Fibroblast of skin of right biceps (primary cell): ENCODE measurements around the gene FGGY.
A peak's percentile ranks its signal among the peaks of the same experiment; 100 is the strongest.
"Not testable (repeated sequence)": the region's sequence is repeated elsewhere in the genome, so short reads cannot be mapped to it uniquely, and the experiment has no call there.

Experiments
- DNase-seq: peaks from one replicate; pipeline ENCODE4 v3.0.0-alpha.2; 2013

FGGY gene

DNA sequence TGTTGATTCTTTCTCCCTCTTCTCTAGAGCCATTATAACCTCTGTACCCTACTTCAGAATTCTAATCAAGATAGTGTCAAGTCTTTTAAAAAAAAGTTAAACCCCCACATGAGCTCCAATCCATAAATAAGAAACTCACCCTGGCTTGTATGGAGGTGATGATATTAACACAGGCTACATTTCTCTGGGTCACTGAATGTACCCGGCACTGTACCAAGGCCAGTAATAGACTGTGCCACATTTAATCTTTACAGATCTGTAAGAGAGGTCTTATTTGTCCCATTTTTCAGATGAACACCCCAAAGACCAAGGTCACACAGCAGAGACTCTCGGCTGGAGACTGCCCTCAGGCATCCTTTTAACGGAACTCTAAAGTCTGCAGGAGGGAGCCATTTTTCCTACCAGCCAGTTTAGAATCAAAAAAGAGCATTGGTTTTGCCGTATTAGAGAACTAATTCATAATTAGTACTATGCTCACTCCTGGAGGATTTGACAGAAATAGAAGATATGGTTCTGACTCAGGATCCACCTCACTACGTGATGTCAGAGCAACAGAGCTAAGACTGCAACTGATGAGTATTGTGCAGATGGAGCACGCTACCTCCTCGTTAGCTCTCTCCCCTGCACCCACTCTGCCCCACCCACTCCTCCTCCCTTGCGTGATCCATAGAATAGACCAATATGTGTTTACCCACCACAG, 300.7 kb downstream of the FGGY start:
- DNase-seq, result peak; percentile 60

DNA sequence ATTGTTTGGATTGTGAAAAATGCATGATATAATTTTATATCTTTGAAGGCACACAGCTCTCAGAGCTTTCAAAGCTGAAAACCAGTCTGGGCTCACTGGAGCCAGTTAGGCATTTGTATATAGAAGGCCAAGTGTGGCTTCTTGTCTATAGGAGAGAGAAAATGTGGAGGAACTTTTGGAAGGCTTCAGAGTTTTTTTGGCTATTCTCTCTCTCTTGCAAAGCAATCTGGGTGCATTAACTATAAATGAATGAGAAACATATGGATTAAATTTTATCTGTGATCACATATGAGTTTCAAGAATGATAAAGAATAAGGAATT, 301.2 kb downstream of the FGGY start:
- no peak for DNase-seq

- DNase-seq, result no peak
These were observed 304.1 kb downstream of the FGGY start for GRCh38 chr1:59601041-59601441.

DNA sequence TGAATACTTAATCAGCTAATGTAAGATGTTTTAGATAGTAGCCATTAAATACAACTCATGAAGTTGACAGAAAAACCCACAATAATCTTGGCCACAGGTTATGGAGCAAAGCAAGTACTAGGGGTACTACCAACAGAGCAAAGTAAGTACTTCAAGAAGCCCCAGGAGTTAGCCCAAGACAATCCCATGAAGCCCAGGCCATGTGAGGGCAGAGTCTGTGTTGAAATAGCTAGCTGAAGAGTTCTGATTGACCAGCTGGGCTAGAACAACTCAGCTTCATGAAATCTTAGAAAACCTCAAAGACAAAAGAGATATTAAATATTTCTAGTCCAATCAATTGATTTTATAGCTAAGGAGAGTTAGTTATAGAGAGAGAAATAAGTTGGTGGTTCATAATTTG, 304.9 kb downstream of the FGGY start:
- DNase-seq, result no peak

- no peak for DNase-seq
These were observed 307.3 kb downstream of the FGGY start for GRCh38 chr1:59604191-59604590.

GRCh38 chr1:59605184-59605583, 308.3 kb downstream of the FGGY start:
- DNase-seq, result no peak

DNA sequence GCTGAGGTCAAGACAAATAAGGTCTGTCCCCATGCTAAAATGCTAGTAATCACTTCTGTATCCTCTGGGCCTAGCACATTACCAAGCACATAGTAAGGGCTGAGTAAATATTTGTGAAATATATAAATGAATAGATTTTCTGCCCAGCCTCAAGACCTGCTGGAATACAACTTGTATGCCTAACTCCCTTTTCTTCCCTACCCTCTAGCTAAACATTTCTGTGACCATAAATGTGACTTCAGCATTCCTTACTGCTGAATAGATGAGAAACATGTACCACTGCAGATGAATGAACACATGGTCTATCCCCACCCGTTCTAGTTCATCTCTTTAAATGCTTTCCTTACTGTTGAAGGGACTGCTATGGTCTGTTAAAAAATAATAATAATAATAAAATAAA, 308.9 kb downstream of the FGGY start:
- no peak for DNase-seq

DNA sequence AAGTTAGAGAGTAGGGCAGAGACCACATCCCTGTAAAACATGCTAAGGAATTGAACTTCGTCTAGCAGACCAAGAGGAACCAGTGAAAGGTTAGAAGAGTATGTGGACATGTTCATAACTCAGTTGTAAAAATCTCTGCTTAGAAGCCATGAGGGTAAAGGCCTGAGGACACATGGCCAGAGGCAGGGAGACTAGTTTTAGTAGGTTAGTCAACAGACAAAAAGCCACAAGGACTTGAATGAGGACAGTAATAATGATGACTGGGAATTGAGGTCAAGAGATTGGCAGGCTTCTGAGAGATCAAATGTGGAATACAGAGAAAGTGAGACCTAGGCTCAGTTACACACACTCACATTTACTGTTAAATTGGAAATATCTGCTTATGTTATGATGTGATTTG, 312.4 kb downstream of the FGGY start:
- no peak for DNase-seq

DNA sequence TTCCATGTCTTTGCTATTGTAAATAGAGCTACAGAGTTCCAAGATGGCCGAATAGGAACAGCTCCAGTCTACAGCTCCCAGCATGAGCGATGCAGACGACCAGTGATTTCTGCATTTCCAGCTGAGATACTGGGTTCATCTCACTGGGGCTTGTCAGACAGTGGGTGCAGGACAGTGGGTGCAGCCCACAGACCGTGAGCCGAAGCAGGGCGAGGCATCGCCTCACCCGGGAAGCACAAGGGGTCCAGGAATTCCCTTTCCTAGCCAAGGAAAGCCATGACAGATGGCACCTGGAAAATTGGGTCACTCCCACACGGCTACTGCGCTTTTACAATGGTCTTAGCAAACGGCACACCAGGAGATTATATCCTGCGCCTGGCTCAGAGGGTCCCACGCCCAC, 313.6 kb downstream of the FGGY start:
- not testable (repeated sequence) for DNase-seq

- DNase-seq, result no peak
These were observed 320.5 kb downstream of the FGGY start for GRCh38 chr1:59617434-59617833.

- no peak for DNase-seq
These were observed 322.7 kb downstream of the FGGY start for GRCh38 chr1:59619557-59619956.

DNA sequence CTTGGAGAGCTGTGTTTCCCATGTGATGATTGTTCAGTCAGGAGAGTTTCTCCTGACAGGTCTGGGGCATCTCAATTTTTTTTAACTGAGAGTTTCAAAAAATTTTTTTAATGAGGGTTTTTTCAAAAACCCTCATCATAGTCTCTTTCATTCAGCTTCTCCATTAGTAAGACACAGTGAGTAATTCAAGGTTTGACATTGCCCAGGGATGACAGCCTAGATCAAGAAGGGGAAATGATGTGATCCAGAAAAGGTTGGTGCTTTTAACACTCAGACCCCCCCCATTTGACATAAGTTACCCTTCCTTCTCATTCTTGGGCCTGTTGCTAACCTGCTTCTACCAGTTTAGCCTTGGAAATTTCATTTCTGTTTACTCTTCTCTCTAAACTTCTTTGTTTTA, 328.5 kb downstream of the FGGY start:
- DNase-seq, result no peak

DNA sequence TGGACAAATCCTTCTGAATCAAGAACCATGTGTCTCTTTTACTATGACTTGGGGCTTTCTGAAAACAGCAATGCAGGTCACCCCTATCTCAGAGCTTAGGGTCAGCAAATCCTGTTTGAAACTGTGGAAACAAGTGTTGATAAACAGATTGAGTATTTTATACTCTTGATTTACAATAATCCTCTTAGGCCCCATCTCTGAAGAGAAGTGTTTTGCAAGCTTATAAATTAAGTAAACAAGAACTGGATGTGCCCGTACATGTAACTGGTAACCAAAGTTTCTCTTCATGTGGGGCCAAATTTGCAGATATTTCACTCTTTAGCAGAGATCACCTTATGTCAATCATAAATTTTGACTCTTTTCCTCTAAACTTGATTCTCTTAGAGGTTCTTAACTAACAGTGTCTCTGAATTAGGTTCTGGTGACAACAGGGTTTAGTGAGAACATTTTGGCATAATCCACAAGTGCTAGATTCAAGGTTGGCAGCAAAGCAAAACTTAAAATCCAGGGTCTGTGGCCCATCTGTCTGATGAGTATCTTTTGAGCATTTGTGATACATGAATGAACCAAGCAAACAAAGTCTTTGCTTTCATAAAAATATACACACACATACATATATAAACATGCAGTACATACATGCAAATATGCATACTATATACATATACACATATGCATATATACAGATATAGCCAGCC, 334.8 kb downstream of the FGGY start:
- DNase-seq, result no peak

DNA sequence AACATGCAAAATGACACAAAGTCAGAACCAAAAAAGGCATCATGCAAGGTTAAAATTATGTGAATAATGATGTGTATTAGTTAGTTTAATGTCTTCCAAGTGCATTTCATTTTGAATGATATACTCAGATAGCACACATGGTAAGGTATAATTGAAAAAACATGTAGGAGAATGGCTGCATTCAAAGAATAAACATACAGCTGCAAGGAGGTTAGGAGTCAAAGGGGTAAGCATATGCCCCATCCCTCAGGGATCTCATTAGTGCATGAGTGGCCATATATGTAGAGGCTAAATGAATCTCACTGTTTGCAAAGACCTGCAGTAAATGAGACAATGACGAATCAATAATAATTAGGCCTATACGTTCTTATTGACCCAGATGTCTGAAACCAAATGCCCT, 338.2 kb downstream of the FGGY start:
- DNase-seq, result peak; percentile 14

- DNase-seq, result peak; percentile 92
These were observed 341.4 kb downstream of the FGGY start for GRCh38 chr1:59638231-59638711.

DNA sequence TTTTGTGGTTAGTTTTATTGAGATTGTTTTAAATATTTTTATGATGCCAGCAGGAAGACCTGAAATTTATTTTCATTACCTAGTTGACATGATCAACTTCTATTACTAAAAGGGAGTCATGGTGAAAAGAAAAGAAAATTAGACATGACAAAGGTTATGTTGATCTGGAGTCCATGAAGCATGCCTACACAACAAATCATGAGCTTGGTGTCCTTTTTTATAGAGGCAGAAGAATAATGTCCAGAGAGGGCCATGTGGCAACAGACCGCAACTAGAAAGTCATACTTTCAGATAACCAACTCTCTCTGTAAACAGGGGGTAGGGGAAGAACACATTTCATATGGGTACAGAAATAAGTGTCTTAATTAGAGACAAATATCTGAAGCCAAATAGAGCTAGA, 342.4 kb downstream of the FGGY start:
- no peak for DNase-seq

GRCh38 chr1:59640851-59641250, 344.0 kb downstream of the FGGY start:
- no peak for DNase-seq

GRCh38 chr1:59641836-59642235, 344.9 kb downstream of the FGGY start:
- peak; percentile 63 for DNase-seq

DNA sequence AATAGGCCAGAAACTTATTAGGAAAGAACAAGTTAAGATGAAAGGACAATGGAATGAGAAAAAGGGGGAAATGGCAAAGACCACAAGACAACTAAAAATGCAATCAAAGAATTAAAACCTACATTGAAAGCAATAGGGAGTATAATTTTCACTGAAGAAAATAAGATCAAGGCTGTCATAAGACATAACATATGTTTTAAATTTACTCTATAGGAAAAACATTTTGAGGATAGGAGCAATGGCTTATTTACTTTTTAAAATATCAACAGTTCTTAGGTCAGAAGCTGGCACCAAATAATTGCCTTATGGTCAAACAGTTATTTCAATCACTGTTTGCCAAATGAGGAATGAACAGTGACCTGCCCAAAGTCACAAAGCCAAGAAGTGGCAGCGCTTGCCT, 346.6 kb downstream of the FGGY start:
- DNase-seq, result no peak

DNA sequence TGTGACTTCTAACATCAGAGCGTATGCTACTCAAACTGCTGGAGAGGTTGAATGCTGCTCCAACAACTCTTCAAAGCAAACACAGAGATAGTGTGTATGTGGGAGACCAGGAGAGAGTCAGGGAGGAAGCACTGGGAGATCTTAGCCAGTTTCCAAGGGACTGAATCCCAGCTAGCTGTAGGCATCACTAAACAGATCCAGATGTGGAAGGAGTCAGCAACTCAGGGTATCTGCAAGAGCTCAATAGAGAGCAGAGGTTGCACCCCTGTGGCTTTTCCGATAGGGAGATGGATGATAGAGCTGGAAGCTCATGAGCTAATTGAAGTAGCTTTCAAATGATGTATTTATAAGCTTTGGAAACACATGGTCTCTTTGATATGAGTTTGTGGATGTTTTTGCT, 349.0 kb downstream of the FGGY start:
- DNase-seq, result peak; percentile 81

DNA sequence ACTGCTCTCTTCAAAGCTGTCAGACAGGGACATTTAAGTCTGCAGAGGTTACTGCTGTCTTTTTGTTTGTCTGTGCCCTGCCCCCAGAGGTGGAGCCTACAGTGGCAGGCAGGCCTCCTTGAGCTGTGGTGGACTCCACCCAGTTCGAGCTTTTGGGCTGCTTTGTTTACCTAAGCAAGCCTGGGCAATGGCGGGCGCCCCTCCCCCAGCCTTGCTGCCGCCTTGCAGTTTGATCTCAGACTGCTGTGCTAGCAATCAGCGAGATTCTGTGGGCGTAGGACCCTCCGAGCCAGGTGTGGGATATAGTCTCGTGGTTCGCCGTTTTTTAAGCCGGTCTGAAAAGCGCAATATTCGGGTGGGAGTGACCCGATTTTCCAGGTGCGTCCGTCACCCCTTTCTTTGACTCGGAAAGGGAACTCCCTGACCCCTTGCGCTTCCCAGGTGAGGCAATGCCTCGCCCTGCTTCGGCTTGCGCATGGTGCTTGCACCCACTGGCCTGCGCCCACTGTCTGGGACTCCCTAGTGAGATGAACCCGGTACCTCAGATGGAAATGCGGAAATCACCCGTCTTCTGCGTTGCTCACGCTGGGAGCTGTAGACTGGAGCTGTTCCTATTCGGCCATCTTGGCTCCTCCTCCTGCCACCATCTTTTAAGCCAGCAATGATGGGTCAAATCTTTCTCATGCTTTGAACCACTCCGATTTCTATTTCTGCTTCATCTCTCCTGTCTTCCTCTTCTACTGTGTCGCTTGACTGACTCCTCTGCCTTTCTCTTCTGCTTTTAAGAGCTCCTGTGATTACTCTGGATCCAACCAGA, 356.5 kb downstream of the FGGY start:
- DNase-seq, result not testable (repeated sequence)

DNA sequence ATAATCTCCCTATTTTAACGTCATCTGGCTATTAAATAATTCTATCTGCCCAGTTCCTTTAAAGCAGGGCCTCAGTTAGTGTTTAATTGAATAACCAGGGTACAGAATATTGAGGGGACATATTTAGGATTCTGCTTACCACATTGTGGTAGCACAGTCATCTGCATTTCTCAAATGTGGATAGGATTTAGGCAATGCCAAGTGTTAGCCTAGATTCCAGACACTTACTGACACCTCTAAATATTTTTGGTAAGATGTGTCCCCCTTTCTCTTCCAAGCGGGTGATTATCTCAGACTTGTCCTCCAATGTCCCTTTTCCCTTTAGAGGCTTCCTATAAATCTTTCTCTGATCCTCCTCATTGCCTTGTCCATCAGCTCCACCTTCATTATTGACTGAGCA, 357.1 kb downstream of the FGGY start:
- DNase-seq, result no peak

GRCh38 chr1:59657873-59658465, 361.1 kb downstream of the FGGY start:
- no peak for DNase-seq

GRCh38 chr1:59664166-59664565, 367.3 kb downstream of the FGGY start:
- DNase-seq, result no peak
